Nephron (organoid): ENCODE data around the gene STK32B.

Source experiments
- H3K27ac Mint-ChIP-seq, 3 experiments: 2 replicates each; pipeline ENCODE4 v1.8.0; 2020; ENCODE audit warnings: mixed read lengths in 3 of 3, mild to moderate bottlenecking in 2 of 3, moderate library complexity in 1 of 3
- H3K27me3 Mint-ChIP-seq: 2 replicates; pipeline ENCODE4 v1.8.0; 2021; ENCODE audit warnings: low read depth, mild to moderate bottlenecking, moderate library complexity, mixed read lengths
- H3K36me3 Mint-ChIP-seq: 2 replicates; pipeline ENCODE4 v1.8.0; 2020; ENCODE audit warnings: low read depth, mixed read lengths
- H3K4me1 Mint-ChIP-seq: 2 replicates; pipeline ENCODE4 v1.8.0; 2020; ENCODE audit warnings: mixed read lengths
- H3K4me3 Mint-ChIP-seq, 3 experiments: 2 replicates each; pipeline ENCODE4 v1.8.0; 2020; ENCODE audit warnings: mild to moderate bottlenecking in 3 of 3, mixed read lengths in 3 of 3, moderate library complexity in 2 of 3
- H3K9me3 Mint-ChIP-seq: 2 replicates; pipeline ENCODE4 v1.8.0; 2020; ENCODE audit warnings: mixed read lengths
- TF ChIP-seq, protein P1 (sequence below), 3 experiments: fragments of 200-600 bp; sonication (generic); IDR thresholded peaks; one replicate each; pipeline ENCODE4 v1.5.0; 2021; ENCODE audit warnings: antibody characterized with exemption in 3 of 3; ENCODE audit not compliant: unreplicated experiment in 3 of 3

STK32B gene

DNA sequence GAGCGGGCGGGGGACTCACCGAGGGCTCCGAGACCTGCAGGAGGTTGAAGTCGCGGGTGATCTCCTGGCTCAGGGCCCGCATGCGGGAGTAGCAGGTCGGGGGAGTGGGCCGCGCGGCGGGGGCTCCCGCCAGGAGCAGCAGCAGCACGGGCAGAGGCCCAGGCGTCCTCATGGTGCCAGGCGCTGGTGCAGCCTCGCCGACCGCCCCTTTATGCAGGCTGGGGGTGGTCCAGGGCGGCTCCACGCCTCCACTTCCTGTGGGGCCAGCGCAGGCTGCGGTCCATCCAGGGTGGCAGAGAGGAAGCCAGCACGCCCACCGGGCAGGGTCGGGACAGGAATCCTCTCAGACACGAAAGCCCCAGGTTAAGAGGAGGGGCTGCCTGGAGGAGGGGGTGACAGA lies 32.0 kb upstream of the STK32B start, which contains the start of gene CYTL1:
Gene CYTL1 (minus strand): TSS at position 185 of the 400 bp plus-strand sequence. CDS start 13 bp downstream, at position 172.
- H3K4me1 Mint-ChIP-seq = peaks cover 4% of the 10 kb centered on the region
- H3K4me3 Mint-ChIP-seq = peak within 1 kb of the TSS; percentile 72 to 73 (median 73)
- peaks cover 12% of the 10 kb centered on the region for H3K27me3 Mint-ChIP-seq

DNA sequence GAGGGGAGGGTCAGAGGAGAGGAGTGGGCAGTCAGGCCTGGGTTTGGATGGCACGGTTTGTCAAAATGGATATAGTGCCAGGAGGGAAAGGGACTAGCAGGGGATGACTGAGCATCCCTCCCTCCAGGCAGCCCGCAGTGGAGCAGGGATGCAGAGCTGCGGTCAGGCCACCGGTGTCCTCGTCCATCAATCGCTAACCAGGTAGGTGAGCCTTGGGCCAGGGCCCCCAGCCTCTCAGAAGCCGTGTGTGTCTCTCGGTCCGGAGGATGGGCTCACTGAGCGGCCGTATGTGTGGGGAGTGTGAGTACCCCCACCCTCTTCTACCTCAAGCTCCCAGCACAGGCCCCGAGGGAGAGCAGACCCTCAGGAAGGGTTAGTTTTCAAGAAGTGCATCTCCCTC lies 31.5 kb upstream of the STK32B start:
- H3K27ac Mint-ChIP-seq = peak overlapping the region in 1 of 3 experiments; percentile 20
- TF ChIP-seq, protein P1, sequence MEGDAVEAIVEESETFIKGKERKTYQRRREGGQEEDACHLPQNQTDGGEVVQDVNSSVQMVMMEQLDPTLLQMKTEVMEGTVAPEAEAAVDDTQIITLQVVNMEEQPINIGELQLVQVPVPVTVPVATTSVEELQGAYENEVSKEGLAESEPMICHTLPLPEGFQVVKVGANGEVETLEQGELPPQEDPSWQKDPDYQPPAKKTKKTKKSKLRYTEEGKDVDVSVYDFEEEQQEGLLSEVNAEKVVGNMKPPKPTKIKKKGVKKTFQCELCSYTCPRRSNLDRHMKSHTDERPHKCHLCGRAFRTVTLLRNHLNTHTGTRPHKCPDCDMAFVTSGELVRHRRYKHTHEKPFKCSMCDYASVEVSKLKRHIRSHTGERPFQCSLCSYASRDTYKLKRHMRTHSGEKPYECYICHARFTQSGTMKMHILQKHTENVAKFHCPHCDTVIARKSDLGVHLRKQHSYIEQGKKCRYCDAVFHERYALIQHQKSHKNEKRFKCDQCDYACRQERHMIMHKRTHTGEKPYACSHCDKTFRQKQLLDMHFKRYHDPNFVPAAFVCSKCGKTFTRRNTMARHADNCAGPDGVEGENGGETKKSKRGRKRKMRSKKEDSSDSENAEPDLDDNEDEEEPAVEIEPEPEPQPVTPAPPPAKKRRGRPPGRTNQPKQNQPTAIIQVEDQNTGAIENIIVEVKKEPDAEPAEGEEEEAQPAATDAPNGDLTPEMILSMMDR (IDR thresholded peaks at IDR 0.05; ENCODE audit: unreplicated experiment in 3 of 3) = no peak

More for the DNA sequence above, 32.0 kb upstream of the STK32B start, which contains the start of gene CYTL1:
- Mint-ChIP-seq H3K27ac (peak within 1 kb of the TSS in 1 of 3 experiments; percentile 20), H3K36me3 (no peaks in the 10 kb centered on the region), H3K9me3 (peaks cover 13% of the 10 kb centered on the region)
- TF ChIP-seq, protein P1 (IDR thresholded peaks at IDR 0.05; ENCODE audit: unreplicated experiment in 3 of 3) = no peak

DNA sequence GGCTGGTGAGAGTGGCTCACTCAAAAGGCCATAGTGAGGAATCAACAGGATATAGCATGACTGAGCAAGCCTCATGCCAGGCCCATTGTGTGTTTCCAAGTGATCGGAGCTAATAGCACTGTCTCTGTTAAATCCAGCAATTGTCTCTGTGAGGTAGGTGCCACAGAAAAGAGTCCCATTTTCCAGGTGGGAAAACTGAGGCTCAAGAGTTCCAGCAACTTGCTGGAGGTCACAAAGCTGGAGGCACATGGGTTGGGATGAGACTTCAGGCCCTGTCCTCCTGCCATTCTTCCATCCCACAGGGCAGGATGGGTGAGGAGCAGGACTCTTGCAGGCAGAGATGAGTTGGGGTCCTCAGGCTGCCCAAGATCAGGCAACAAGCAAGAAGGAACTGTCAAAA lies 30.9 kb upstream of the STK32B start:
- H3K4me1 Mint-ChIP-seq = peaks cover 7% of the 10 kb centered on the region
- peaks cover 11% of the 10 kb centered on the region for H3K27me3 Mint-ChIP-seq
- peaks cover 15% of the 10 kb centered on the region for H3K9me3 Mint-ChIP-seq
- peak overlapping the region in 2 of 3 experiments; percentile 31 to 52 for H3K4me3 Mint-ChIP-seq
- H3K27ac Mint-ChIP-seq = no peak overlapping the region
- no peaks in the 10 kb centered on the region for H3K36me3 Mint-ChIP-seq
- TF ChIP-seq, protein P1 (IDR thresholded peaks at IDR 0.05; ENCODE audit: unreplicated experiment in 3 of 3) = no peak

More for the DNA sequence above, 31.5 kb upstream of the STK32B start:
- peaks cover 4% of the 10 kb centered on the region for H3K4me1 Mint-ChIP-seq
- no peaks in the 10 kb centered on the region for H3K36me3 Mint-ChIP-seq
- H3K9me3 Mint-ChIP-seq = peaks cover 13% of the 10 kb centered on the region
- H3K4me3 Mint-ChIP-seq = peak overlapping the region in 2 of 3 experiments; percentile 52 to 73
- peaks cover 11% of the 10 kb centered on the region for H3K27me3 Mint-ChIP-seq

DNA sequence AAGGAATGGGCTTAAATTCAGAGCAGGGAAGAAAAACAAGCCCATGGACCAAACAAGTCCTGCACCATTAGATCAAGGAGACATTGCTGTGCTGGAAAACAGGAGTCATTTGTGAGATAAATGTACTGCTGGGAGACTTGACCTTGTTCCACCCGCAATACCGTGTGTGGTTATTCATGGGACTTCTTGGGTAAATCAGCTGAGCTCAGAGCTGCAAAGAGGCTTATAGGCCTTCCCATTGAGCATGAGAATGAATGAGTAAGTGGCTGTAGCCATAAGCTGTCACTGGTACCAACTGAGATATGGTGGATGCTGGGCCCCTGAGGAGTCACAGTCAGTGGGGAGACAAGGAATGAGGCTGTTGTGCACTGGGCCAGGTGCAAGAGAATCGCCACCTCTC lies 29.7 kb upstream of the STK32B start:
- TF ChIP-seq, protein P1 (IDR thresholded peaks at IDR 0.05; ENCODE audit: unreplicated experiment in 3 of 3) = no peak
- peaks cover 18% of the 10 kb centered on the region for H3K9me3 Mint-ChIP-seq

DNA sequence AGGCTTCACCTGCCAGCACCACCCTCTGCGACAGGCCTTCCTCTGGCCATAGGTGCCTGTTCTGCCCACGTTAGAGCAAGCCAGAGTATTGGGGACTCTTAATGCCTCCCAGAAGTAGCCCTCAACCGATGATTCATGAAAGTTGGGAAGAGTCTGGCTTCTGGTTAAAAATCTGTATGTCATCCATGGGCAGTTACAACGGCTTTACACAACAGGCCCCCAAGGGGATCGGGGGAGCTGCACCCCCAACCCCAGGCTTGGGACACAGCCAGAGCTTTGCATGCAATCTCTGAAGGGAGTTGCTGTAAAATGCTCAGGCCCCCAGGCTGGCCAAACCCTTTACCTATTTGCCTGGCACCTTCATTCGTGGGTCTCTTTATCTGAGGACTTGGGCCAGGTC lies 26.6 kb upstream of the STK32B start:
- no peak overlapping the region for H3K4me3 Mint-ChIP-seq
- TF ChIP-seq, protein P1 (IDR thresholded peaks at IDR 0.05; ENCODE audit: unreplicated experiment in 3 of 3) = no peak
- no peaks in the 10 kb centered on the region for H3K36me3 Mint-ChIP-seq

More for the DNA sequence above, 29.7 kb upstream of the STK32B start:
- no peak overlapping the region for H3K4me3 Mint-ChIP-seq
- no peaks in the 10 kb centered on the region for H3K36me3 Mint-ChIP-seq
- peaks cover 10% of the 10 kb centered on the region for H3K27me3 Mint-ChIP-seq
- H3K4me1 Mint-ChIP-seq = peaks cover 9% of the 10 kb centered on the region
- no peak overlapping the region for H3K27ac Mint-ChIP-seq

DNA sequence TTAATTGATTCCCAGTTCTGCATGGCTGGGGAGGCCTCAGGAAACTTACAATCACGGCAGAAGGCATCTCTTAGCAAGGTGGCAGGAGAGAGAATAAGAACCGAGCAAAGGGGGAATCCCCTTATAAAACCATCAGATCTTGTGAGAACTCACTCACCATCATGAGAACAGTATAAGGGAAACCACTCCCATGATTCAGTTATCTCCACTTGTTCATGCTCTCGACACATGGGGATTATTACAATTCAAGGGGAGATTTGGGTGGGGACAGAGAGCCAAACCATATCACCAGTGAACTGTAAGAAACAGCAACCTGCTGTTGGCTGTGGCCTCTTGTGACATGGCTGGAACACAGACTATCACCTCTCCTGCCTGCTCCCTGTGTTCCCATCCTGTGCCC lies 24.9 kb upstream of the STK32B start:
- Mint-ChIP-seq H3K4me3 (no peak overlapping the region), H3K27me3 (peaks cover 19% of the 10 kb centered on the region), H3K36me3 (no peaks in the 10 kb centered on the region), H3K27ac (no peak overlapping the region), H3K4me1 (peaks cover 12% of the 10 kb centered on the region), H3K9me3 (peaks cover 18% of the 10 kb centered on the region)
- TF ChIP-seq, protein P1 (IDR thresholded peaks at IDR 0.05; ENCODE audit: unreplicated experiment in 3 of 3) = no peak

More for the DNA sequence above, 26.6 kb upstream of the STK32B start:
- Mint-ChIP-seq H3K4me1 (peaks cover 11% of the 10 kb centered on the region), H3K27ac (peak overlapping the region in 1 of 3 experiments; percentile 11), H3K9me3 (peaks cover 18% of the 10 kb centered on the region), H3K27me3 (peaks cover 19% of the 10 kb centered on the region)
